ENCODE measurements around the gene CAMLG. TPM values are rescaled to one million over a fixed set of nuclear protein-coding genes. Genes with fewer than 3 reads are reported as not detected.

The CAMLG gene
- total RNA-seq, 1 experiment from 2014 or later: 29.3 TPM

- peak within 1 kb of the TSS; percentile 67 for H3K27ac ChIP-seq (ENCODE audit: low read depth, low read length)
- BruUV-seq (replicated peaks): no TSS peak
- ATAC-seq (peak; percentile 97), DNase-seq (ENCODE audit: low read depth, low spot score) (peak; percentile 84)
- H3K9ac ChIP-seq (ENCODE audit: low read length): peak within 1 kb of the TSS; percentile 81
- peaks cover 1 to 3% of the 10 kb centered on the region in 2 experiments; a peak in 2 of 4 replicates for H3K36me3 ChIP-seq (ENCODE audit: control insufficient read depth in 1 of 2, insufficient read depth in 2 of 2, low read length in 2 of 2)
- H3K79me2 ChIP-seq (ENCODE audit: insufficient read depth, low read length): peaks cover 52% of the 10 kb centered on the region
- H3K4me3 ChIP-seq (replicated peaks in 1 of 2; ENCODE audit: low read depth in 1 of 2, low read length in 2 of 2): peak within 1 kb of the TSS; percentile 68 to 79
- RAD21 ChIA-PET (ENCODE audit: low non-redundant PET in 1 of 2, low total read pairs in 2 of 2, uncharacterized antibody in 2 of 2, unreplicated experiment in 2 of 2): interaction anchor here (0.5 to 0.6 kb wide), 2 partner anchors 119 to 171 kb away, joined by 4 to 5 read pairs; no protein-coding TSS in a partner anchor
- POLR2A ChIA-PET: interaction anchor here (0.8 to 3.0 kb wide), 3 partner anchors 12 to 146 kb away, joined by 3 to 16 read pairs (median 3); partner anchors contain the start of genes CAMLG and PCBD2
- peaks cover 10 to 19% of the 10 kb centered on the region in 2 experiments for H3K4me1 ChIP-seq (ENCODE audit: control insufficient read depth in 1 of 2, insufficient read depth in 2 of 2, low read length in 2 of 2)
- H3K9me2 ChIP-seq (ENCODE audit: insufficient read depth): no peaks in the 10 kb centered on the region
- H2AFZ ChIP-seq (ENCODE audit: low read depth, low read length, poor library complexity, severe bottlenecking): peak within 1 kb of the TSS; percentile 49
- intact Hi-C loops (cut with micrococcal nuclease): no loop called here
- no peaks in the 10 kb centered on the region for H3K9me3 ChIP-seq (ENCODE audit: control insufficient read depth in 1 of 2, insufficient read depth in 1 of 2, low read depth in 1 of 2, low read length in 2 of 2)
- H3K4me2 ChIP-seq (ENCODE audit: low read length): peak within 1 kb of the TSS; percentile 80
- peaks cover 10% of the 10 kb centered on the region; the same call in 1 of the 2 replicates for H4K20me1 ChIP-seq (ENCODE audit: insufficient read depth)
- H3K27me3 ChIP-seq (ENCODE audit: insufficient read depth, low read length): no peaks in the 10 kb centered on the region
- CTCF ChIA-PET: interaction anchor here (0.8 to 1.4 kb wide), 2 partner anchors 19 to 93 kb away, joined by 3 read pairs; no protein-coding TSS in a partner anchor
- TF ChIP-seq POLR2AphosphoS5 (IDR thresholded peaks at IDR 0.05; ENCODE audit: low read depth, low read length): peak; percentile 97
- peak; percentile 50; the same call in 1 of the 2 replicates for TF ChIP-seq ELF1 (IDR thresholded peaks at IDR 0.05; ENCODE audit: borderline replicate concordance, low read depth)
- no peak for TF ChIP-seq REST (IDR thresholded peaks at IDR 0.05; ENCODE audit: low read depth)
- peak; percentile 60; the same call in 1 of the 2 replicates for TF ChIP-seq ZFX (IDR thresholded peaks at IDR 0.05)
- 0 out of 2 replicates have a peak, but pooled peaks have one; percentile 10 for TF ChIP-seq RAD21 (IDR thresholded peaks at IDR 0.05; ENCODE audit: low read depth)
- peak; percentile 85 for TF ChIP-seq TCF7L2 (IDR thresholded peaks at IDR 0.05; ENCODE audit: borderline replicate concordance, extremely low read depth, insufficient read depth, insufficient read length)
- peak; percentile 81 for TF ChIP-seq ZBTB33 (IDR thresholded peaks at IDR 0.05; ENCODE audit: extremely low read depth, insufficient replicate concordance, low read length)
- TF ChIP-seq EZH2 (IDR thresholded peaks at IDR 0.05): no peak
- no peak for TF ChIP-seq ZNF274 (IDR thresholded peaks at IDR 0.05; ENCODE audit: low read depth, low read length)
- TF ChIP-seq EGR1 (IDR thresholded peaks at IDR 0.05; ENCODE audit: low read depth): no peak; the same call in 1 of the 2 replicates
- no peak; the same call in 1 of the 2 replicates for TF ChIP-seq ATF3 (IDR thresholded peaks at IDR 0.05)
- peak; percentile 99 for TF ChIP-seq CBX3 (IDR thresholded peaks at IDR 0.05; ENCODE audit: low read depth)
- TF ChIP-seq YY1 (IDR thresholded peaks at IDR 0.05; ENCODE audit: extremely low read depth, insufficient replicate concordance, low read depth, low read length): peak; percentile 93
- peak; percentile 97 for TF ChIP-seq SIN3A (IDR thresholded peaks at IDR 0.05; ENCODE audit: low read depth)
- TF ChIP-seq SP1 (IDR thresholded peaks at IDR 0.05; ENCODE audit: low read depth): peak; percentile 75; the same call in 1 of the 2 replicates
- peak; percentile 48 for TF ChIP-seq POLR2A (IDR thresholded peaks at IDR 0.05; ENCODE audit: borderline replicate concordance, extremely low read depth, insufficient read depth, insufficient read length)
- peak; percentile 31; the same call in 1 of the 2 replicates for TF ChIP-seq SRF (IDR thresholded peaks at IDR 0.05; ENCODE audit: low read depth)
- TF ChIP-seq FOSL1 (IDR thresholded peaks at IDR 0.05; ENCODE audit: low read depth): peak; percentile 22; the same call in 1 of the 2 replicates
Measured at GRCh38 chr5:134758504-134759341, 20.4 kb downstream of the CAMLG start, which contains the start of gene DDX46. Gene DDX46 (plus strand): TSS chr5:134758779. CDS start chr5:134758939, 160 bp downstream.

Data from HCT116 (cell line).